GM12874 (cell line): ENCODE measurements around the gene VN1R5.

Source experiments
- TF ChIP-seq, protein P1 (sequence below): IDR thresholded peaks from 2 replicates; pipeline ENCODE4 v1.5.1; 2011; ENCODE audit warnings: low read depth, mild to moderate bottlenecking, control low read depth, low read length, moderate library complexity; ENCODE audit not compliant: insufficient read depth

The VN1R5 gene

DNA sequence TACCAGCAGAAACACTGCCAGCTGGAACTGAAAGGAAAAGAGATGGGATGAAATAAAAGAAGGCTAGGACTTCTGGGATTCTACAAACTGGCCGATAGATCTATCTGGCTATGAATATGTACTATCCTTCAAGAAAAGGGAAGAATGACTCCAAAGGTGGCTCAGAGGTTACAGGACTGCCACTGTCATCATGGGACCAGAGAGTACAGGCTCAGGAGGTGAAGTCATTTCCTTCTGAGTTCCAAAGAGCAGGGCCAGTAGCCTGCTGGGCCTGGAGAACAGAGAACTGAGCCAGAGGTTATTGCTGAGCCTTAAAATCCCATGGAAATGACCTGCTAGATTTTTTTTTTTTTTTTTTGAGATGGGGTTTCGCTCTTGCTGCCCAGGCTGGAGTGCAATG, 48.2 kb downstream of the VN1R5 start:
- TF ChIP-seq, protein P1, sequence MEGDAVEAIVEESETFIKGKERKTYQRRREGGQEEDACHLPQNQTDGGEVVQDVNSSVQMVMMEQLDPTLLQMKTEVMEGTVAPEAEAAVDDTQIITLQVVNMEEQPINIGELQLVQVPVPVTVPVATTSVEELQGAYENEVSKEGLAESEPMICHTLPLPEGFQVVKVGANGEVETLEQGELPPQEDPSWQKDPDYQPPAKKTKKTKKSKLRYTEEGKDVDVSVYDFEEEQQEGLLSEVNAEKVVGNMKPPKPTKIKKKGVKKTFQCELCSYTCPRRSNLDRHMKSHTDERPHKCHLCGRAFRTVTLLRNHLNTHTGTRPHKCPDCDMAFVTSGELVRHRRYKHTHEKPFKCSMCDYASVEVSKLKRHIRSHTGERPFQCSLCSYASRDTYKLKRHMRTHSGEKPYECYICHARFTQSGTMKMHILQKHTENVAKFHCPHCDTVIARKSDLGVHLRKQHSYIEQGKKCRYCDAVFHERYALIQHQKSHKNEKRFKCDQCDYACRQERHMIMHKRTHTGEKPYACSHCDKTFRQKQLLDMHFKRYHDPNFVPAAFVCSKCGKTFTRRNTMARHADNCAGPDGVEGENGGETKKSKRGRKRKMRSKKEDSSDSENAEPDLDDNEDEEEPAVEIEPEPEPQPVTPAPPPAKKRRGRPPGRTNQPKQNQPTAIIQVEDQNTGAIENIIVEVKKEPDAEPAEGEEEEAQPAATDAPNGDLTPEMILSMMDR = no peak
